Measurements from ENCODE around the gene WNT1. TPM values are rescaled to one million over a fixed set of nuclear protein-coding genes. Genes with fewer than 3 reads are reported as not detected.

Gene WNT1
- total RNA-seq, 1 donor from 2014 or later, result not detected

- Histone ChIP-seq H3K9me3 (no peaks in the 10 kb centered on the region), H3K36me3 (peaks cover 0 to 5% of the 10 kb centered on the region in 2 donors), H3K4me3 (no peak overlapping the region), H3K4me1 (peaks cover 25% of the 10 kb centered on the region), H3K27ac (no peak overlapping the region), H3K27me3 (no peaks in the 10 kb centered on the region)
- TF ChIP-seq POLR2A (IDR thresholded peaks at IDR 0.05), result no peak
- TF ChIP-seq CTCF (IDR thresholded peaks at IDR 0.05), result no peak
- no peak for TF ChIP-seq POLR2AphosphoS5 (IDR thresholded peaks at IDR 0.05; ENCODE audit: insufficient read depth in 1 of 2, low read depth in 1 of 2)
- no peak for DNase-seq (ENCODE audit: extremely low spot score in 2 of 2)
- intact Hi-C loops (cut with DNase I), result no loop called here
Observed at GRCh38 chr12:48954061-48954460, 24.1 kb upstream of the WNT1 start.

- no peak overlapping the region for H3K27ac ChIP-seq
- DNase-seq (ENCODE audit: extremely low spot score in 2 of 2), result no peak
- TF ChIP-seq CTCF (IDR thresholded peaks at IDR 0.05), result no peak
- TF ChIP-seq POLR2AphosphoS5 (IDR thresholded peaks at IDR 0.05; ENCODE audit: insufficient read depth in 1 of 2, low read depth in 1 of 2), result no peak
- TF ChIP-seq POLR2A (IDR thresholded peaks at IDR 0.05), result no peak
- H3K27me3 ChIP-seq, result no peaks in the 10 kb centered on the region
- intact Hi-C loops (cut with DNase I), result no loop called here
- peaks cover 25% of the 10 kb centered on the region for H3K4me1 ChIP-seq
- H3K36me3 ChIP-seq, result peaks cover 0 to 5% of the 10 kb centered on the region in 2 donors
- no peaks in the 10 kb centered on the region for H3K9me3 ChIP-seq
- H3K4me3 ChIP-seq, result no peak overlapping the region
Observed at GRCh38 chr12:48954841-48955501, 23.2 kb upstream of the WNT1 start.

GRCh38 chr12:48956279-48957140 is 21.6 kb upstream of the WNT1 start:
- peak in 1 of 2 donors; percentile 96 for DNase-seq (ENCODE audit: extremely low spot score in 2 of 2)
- H3K4me1 ChIP-seq, result peaks cover 25% of the 10 kb centered on the region

GRCh38 chr12:48957141-48958048 is 20.7 kb upstream of the WNT1 start, which contains the start of gene ARF3:
ARF3 (minus strand) TSS chr12:48957487; CDS start chr12:48941095, 16,392 bp downstream.
- intact Hi-C loops (cut with DNase I), result no loop called here
- Histone ChIP-seq H3K27me3 (no peaks in the 10 kb centered on the region), H3K4me1 (peaks cover 25% of the 10 kb centered on the region), H3K9me3 (no peaks in the 10 kb centered on the region), H3K4me3 (peak within 1 kb of the TSS; percentile 90 to 94), H3K36me3 (peaks cover 0 to 5% of the 10 kb centered on the region in 2 donors), H3K27ac (peak within 1 kb of the TSS; percentile 83)
- no peak for DNase-seq (ENCODE audit: extremely low spot score in 2 of 2)
- TF ChIP-seq POLR2A (IDR thresholded peaks at IDR 0.05), result peak in 1 of 2 donors; percentile 56
- no peak for TF ChIP-seq CTCF (IDR thresholded peaks at IDR 0.05)
- TF ChIP-seq POLR2AphosphoS5 (IDR thresholded peaks at IDR 0.05; ENCODE audit: insufficient read depth in 1 of 2, low read depth in 1 of 2), result peak; percentile 47 to 83

More at GRCh38 chr12:48956279-48957140, 21.6 kb upstream of the WNT1 start:
- intact Hi-C loops (cut with DNase I), result no loop called here
- peak overlapping the region; percentile 83 for H3K27ac ChIP-seq
- peak overlapping the region; percentile 90 to 94 for H3K4me3 ChIP-seq
- no peaks in the 10 kb centered on the region for H3K9me3 ChIP-seq
- TF ChIP-seq POLR2AphosphoS5 (IDR thresholded peaks at IDR 0.05; ENCODE audit: insufficient read depth in 1 of 2, low read depth in 1 of 2) (peak in 1 of 2 donors; percentile 82), CTCF (IDR thresholded peaks at IDR 0.05) (peak in 1 of 3 experiments; percentile 1), POLR2A (IDR thresholded peaks at IDR 0.05) (no peak)
- H3K36me3 ChIP-seq, result peaks cover 0 to 5% of the 10 kb centered on the region in 2 donors
- H3K27me3 ChIP-seq, result no peaks in the 10 kb centered on the region
